HEK293 (cell line): ENCODE data around the gene HLA-E.
"Not testable (repeated sequence)": the region's sequence is repeated elsewhere in the genome, so short reads cannot be mapped to it uniquely, and the experiment has no call there.

Source experiments
- CTCF ChIA-PET: fragments of 350-600 bp; formaldehyde crosslinking; extraction: SDS; loops from one replicate; lab custom pipeline; 2021; ENCODE audit warnings: antibody characterized with exemption; lab: Yijun Ruan, JAX
- POLR2A ChIA-PET: fragments of 300-600 bp; formaldehyde crosslinking; extraction: SDS; loops from one replicate; lab custom pipeline; 2020; ENCODE audit warnings: antibody characterized with exemption, inconsistent platforms; lab: Yijun Ruan, JAX
- H3K27ac ChIP-seq: fragments of 200-500 bp; sonication (Bioruptor generic); 2 replicates; pipeline ENCODE4 v1.5.1; 2014; ENCODE audit warnings: low read depth, low read length, control low read depth, inconsistent platforms; ENCODE audit errors: extremely low read depth
- H3K36me3 ChIP-seq, 2 experiments: fragments of 200-500 bp in 1 of 2; sonication (Bioruptor generic) in 1 of 2; 1 replicate in 1 of 2; 2 replicates in 1 of 2; pipeline ENCODE4 v1.5.1; 2014 to 2017; ENCODE audit warnings: inconsistent platforms in 2 of 2, low read length in 2 of 2; ENCODE audit not compliant: control insufficient read depth in 2 of 2, insufficient read depth in 1 of 2
- H3K4me1 ChIP-seq: fragments of 200-500 bp; sonication (Bioruptor generic); 2 replicates; pipeline ENCODE4 v1.5.1; 2014; ENCODE audit warnings: mild to moderate bottlenecking, low read length, inconsistent platforms; ENCODE audit not compliant: control insufficient read depth, insufficient read depth
- H3K4me3 ChIP-seq: 2 replicates; pipeline ENCODE4 v1.5.1; 2011; ENCODE audit warnings: low read depth, mild to moderate bottlenecking, control low read depth, low read length, moderate library complexity
- H3K9me3 ChIP-seq: fragments of 200-500 bp; sonication (Bioruptor generic); 2 replicates; pipeline ENCODE4 v1.5.1; 2014; ENCODE audit warnings: low read depth, low read length, inconsistent platforms; ENCODE audit not compliant: control insufficient read depth, insufficient read depth
- ZBTB8A ChIP-seq: fragments of 450-650 bp; formaldehyde crosslinking; IDR thresholded peaks from 2 replicates; pipeline ENCODE4 v1.5.1; 2016; ENCODE audit warnings: missing biosample characterization, missing genetic modification characterization
- ZNF10 ChIP-seq: fragments of 450-650 bp; formaldehyde crosslinking; IDR thresholded peaks from 2 replicates; pipeline ENCODE4 v1.5.1; 2017; ENCODE audit warnings: missing biosample characterization, missing genetic modification characterization
- ZNF146 ChIP-seq: fragments of 450-650 bp; formaldehyde crosslinking; IDR thresholded peaks from 2 replicates; pipeline ENCODE4 v1.5.1; 2016; ENCODE audit warnings: missing biosample characterization, missing genetic modification characterization
- ZNF202 ChIP-seq: fragments of 450-650 bp; formaldehyde crosslinking; IDR thresholded peaks from 2 replicates; pipeline ENCODE4 v1.5.1; 2016; ENCODE audit warnings: missing biosample characterization, missing genetic modification characterization, borderline replicate concordance
- ZNF350 ChIP-seq: fragments of 450-650 bp; formaldehyde crosslinking; IDR thresholded peaks from 2 replicates; pipeline ENCODE4 v1.5.0; 2017; ENCODE audit warnings: missing biosample characterization, mild to moderate bottlenecking, missing genetic modification characterization
- ZNF544 ChIP-seq: fragments of 450-650 bp; formaldehyde crosslinking; IDR thresholded peaks from 2 replicates; pipeline ENCODE4 v1.5.0; 2017; ENCODE audit warnings: missing biosample characterization, missing genetic modification characterization
- ZNF776 ChIP-seq: fragments of 450-650 bp; formaldehyde crosslinking; IDR thresholded peaks from 2 replicates; pipeline ENCODE4 v1.5.0; 2017; ENCODE audit warnings: missing biosample characterization, missing genetic modification characterization, borderline replicate concordance
- TF ChIP-seq, protein P1 (sequence below): fragments of 450-650 bp; formaldehyde crosslinking; conservative IDR thresholded peaks from 2 replicates; pipeline ENCODE4 v1.5.1; 2016; ENCODE audit warnings: low read depth, missing biosample characterization, missing genetic modification characterization
- TF ChIP-seq, protein P2 (sequence below): fragments of 450-650 bp; formaldehyde crosslinking; IDR thresholded peaks from 2 replicates; pipeline ENCODE4 v1.5.1; 2016; ENCODE audit warnings: missing biosample characterization, missing genetic modification characterization
- TF ChIP-seq, protein P3 (sequence below): fragments of 450-650 bp; formaldehyde crosslinking; optimal IDR thresholded peaks from 2 replicates; pipeline ENCODE3; 2016; ENCODE audit warnings: missing biosample characterization, mild to moderate bottlenecking, missing genetic modification characterization
- TF ChIP-seq, protein P4 (sequence below): fragments of 450-650 bp; formaldehyde crosslinking; IDR thresholded peaks from 2 replicates; pipeline ENCODE4 v1.5.1; 2016; ENCODE audit warnings: missing biosample characterization, missing genetic modification characterization
- TF ChIP-seq, protein P5 (sequence below): fragments of 450-650 bp; formaldehyde crosslinking; IDR thresholded peaks from 2 replicates; pipeline ENCODE4 v1.5.1; 2016; ENCODE audit warnings: missing biosample characterization, missing genetic modification characterization

Gene HLA-E

DNA sequence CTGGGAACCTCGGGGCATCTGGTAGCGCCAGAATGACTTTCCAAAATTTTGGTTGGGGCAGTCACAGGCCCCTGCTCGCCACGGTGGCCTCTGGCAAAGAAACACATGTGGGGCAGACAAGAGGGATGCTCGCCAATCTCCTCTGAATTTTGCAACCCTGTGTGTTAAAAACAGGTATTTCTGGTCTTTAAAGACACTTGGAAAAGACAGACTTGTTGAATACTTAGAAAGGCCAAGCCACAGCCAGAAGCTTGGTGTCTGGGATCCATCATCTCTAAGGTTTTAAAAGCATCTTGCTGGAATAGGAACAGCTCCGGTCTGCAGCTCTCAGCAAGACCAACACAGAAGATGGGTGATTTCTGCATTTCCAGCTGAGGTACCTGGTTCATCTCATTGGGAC is 31.2 kb downstream of the HLA-E start:
- ChIA-PET CTCF (interaction anchor here (0.6 to 2.4 kb wide), 6 partner anchors 10 to 68 kb away, joined by 3 to 16 read pairs (median 4); no protein-coding TSS in a partner anchor), POLR2A (no interaction called here)
- no peak overlapping the region for H3K27ac ChIP-seq

GRCh38 chr6:30521082-30521481 is 31.8 kb downstream of the HLA-E start:
- H3K4me1 ChIP-seq, H3K36me3 ChIP-seq, H3K27ac ChIP-seq, H3K9me3 ChIP-seq, POLR2A ChIA-PET, H3K4me3 ChIP-seq: not testable (repeated sequence)
- CTCF ChIA-PET, result interaction anchor here (0.5 to 2.4 kb wide), 10 partner anchors 9 to 542 kb away, joined by 3 to 16 read pairs (median 4); no protein-coding TSS in a partner anchor

More for the DNA sequence above, 31.2 kb downstream of the HLA-E start:
- Histone ChIP-seq H3K4me3 (no peak overlapping the region), H3K4me1 (no peaks in the 10 kb centered on the region), H3K36me3 (no peaks in the 10 kb centered on the region), H3K9me3 (no peaks in the 10 kb centered on the region)
- TF ChIP-seq ZNF544 (tag by site-specific recombination), result no peak
- no peak for TF ChIP-seq ZNF776 (tag by site-specific recombination)
- TF ChIP-seq, protein P1, sequence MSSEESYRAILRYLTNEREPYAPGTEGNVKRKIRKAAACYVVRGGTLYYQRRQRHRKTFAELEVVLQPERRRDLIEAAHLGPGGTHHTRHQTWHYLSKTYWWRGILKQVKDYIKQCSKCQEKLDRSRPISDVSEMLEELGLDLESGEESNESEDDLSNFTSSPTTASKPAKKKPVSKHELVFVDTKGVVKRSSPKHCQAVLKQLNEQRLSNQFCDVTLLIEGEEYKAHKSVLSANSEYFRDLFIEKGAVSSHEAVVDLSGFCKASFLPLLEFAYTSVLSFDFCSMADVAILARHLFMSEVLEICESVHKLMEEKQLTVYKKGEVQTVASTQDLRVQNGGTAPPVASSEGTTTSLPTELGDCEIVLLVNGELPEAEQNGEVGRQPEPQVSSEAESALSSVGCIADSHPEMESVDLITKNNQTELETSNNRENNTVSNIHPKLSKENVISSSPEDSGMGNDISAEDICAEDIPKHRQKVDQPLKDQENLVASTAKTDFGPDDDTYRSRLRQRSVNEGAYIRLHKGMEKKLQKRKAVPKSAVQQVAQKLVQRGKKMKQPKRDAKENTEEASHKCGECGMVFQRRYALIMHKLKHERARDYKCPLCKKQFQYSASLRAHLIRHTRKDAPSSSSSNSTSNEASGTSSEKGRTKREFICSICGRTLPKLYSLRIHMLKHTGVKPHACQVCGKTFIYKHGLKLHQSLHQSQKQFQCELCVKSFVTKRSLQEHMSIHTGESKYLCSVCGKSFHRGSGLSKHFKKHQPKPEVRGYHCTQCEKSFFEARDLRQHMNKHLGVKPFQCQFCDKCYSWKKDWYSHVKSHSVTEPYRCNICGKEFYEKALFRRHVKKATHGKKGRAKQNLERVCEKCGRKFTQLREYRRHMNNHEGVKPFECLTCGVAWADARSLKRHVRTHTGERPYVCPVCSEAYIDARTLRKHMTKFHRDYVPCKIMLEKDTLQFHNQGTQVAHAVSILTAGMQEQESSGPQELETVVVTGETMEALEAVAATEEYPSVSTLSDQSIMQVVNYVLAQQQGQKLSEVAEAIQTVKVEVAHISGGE (tag by site-specific recombination), result no peak
- no peak for TF ChIP-seq ZNF350 (tag by site-specific recombination)
- TF ChIP-seq, protein P2, sequence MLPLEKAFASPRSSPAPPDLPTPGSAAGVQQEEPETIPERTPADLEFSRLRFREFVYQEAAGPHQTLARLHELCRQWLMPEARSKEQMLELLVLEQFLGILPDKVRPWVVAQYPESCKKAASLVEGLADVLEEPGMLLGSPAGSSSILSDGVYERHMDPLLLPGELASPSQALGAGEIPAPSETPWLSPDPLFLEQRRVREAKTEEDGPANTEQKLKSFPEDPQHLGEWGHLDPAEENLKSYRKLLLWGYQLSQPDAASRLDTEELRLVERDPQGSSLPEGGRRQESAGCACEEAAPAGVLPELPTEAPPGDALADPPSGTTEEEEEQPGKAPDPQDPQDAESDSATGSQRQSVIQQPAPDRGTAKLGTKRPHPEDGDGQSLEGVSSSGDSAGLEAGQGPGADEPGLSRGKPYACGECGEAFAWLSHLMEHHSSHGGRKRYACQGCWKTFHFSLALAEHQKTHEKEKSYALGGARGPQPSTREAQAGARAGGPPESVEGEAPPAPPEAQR (tag by site-specific recombination), result no peak
- no peak for TF ChIP-seq ZNF10
- TF ChIP-seq ZBTB8A (tag by site-specific recombination), result no peak
- TF ChIP-seq, protein P3, sequence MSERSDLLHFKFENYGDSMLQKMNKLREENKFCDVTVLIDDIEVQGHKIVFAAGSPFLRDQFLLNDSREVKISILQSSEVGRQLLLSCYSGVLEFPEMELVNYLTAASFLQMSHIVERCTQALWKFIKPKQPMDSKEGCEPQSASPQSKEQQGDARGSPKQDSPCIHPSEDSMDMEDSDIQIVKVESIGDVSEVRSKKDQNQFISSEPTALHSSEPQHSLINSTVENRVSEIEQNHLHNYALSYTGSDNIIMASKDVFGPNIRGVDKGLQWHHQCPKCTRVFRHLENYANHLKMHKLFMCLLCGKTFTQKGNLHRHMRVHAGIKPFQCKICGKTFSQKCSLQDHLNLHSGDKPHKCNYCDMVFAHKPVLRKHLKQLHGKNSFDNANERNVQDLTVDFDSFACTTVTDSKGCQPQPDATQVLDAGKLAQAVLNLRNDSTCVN (tag by site-specific recombination), result no peak

DNA sequence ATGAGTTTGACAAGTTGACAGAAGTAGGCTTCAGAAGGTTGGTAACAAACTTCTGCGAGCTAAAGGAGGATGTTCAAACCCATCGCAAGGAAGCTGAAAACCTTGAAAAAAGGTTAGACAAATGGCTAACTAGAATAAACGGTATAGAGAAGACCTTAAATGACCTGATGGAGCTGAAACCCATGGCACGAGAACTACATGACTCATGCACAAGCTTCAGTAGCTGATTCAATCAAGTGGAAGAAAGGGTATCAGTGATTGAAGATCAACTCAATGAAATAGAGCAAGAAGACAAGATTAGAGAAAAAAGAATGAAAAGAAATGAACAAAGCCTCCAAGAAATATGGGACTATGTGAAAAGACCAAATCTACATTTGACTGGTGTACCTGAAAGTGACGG is 32.6 kb downstream of the HLA-E start:
- H3K36me3 ChIP-seq, H3K4me3 ChIP-seq, H3K27ac ChIP-seq, H3K4me1 ChIP-seq, POLR2A ChIA-PET, H3K9me3 ChIP-seq: not testable (repeated sequence)
- CTCF ChIA-PET, result interaction anchor here (0.6 to 2.4 kb wide), 10 partner anchors 10 to 541 kb away, joined by 3 to 16 read pairs (median 4); no protein-coding TSS in a partner anchor

DNA sequence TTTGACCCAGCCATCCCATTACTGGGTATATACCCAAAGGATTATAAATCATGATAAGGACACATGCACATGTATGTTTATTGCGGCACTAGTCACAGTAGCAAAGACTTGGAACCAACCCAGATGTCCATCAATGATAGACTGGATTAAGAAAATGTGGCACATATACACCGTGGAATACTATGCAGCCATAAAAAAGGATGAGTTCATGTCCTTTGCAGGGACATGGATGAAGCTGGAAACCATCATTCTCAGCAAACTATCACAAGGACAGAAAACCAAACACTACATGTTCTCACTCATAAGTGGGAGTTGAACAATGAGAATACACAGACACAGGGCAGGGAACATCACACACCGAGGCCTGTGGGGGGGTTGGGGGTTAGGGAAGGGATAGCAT is 37.1 kb downstream of the HLA-E start:
- not testable (repeated sequence) for H3K27ac ChIP-seq, H3K4me3 ChIP-seq, H3K36me3 ChIP-seq, H3K4me1 ChIP-seq, H3K9me3 ChIP-seq
- TF ChIP-seq, protein P4, sequence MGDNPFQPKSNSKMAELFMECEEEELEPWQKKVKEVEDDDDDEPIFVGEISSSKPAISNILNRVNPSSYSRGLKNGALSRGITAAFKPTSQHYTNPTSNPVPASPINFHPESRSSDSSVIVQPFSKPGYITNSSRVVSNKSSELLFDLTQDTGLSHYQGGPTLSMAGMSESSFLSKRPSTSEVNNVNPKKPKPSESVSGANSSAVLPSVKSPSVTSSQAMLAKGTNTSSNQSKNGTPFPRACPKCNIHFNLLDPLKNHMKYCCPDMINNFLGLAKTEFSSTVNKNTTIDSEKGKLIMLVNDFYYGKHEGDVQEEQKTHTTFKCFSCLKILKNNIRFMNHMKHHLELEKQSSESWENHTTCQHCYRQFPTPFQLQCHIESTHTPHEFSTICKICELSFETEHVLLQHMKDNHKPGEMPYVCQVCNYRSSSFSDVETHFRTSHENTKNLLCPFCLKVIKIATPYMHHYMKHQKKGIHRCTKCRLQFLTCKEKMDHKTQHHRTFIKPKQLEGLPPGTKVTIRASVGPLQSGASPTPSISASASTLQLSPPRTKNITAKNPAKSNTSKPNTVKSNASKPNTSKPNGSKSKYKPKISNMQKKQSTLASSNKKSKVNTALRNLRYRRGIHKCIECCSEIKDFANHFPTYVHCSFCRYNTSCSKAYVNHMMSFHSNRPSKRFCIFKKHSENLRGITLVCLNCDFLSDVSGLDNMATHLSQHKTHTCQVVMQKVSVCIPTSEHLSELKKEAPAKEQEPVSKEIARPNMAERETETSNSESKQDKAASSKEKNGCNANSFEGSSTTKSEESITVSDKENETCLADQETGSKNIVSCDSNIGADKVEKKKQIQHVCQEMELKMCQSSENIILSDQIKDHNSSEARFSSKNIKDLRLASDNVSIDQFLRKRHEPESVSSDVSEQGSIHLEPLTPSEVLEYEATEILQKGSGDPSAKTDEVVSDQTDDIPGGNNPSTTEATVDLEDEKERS (tag by site-specific recombination), result peak; percentile 56; the same call in 1 of the 2 replicates
- TF ChIP-seq ZNF202 (tag by site-specific recombination) (peak; percentile 22; the same call in 1 of the 2 replicates), ZNF146 (peak; percentile 98)
- TF ChIP-seq, protein P5, sequence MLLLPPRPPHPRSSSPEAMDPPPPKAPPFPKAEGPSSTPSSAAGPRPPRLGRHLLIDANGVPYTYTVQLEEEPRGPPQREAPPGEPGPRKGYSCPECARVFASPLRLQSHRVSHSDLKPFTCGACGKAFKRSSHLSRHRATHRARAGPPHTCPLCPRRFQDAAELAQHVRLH, result peak; percentile 70
- ChIA-PET CTCF (interaction anchor here (1.1 to 6.8 kb wide), 4 partner anchors 15 to 73 kb away, joined by 3 to 125 read pairs (median 8); no protein-coding TSS in a partner anchor), POLR2A (interaction anchor here (1.5 kb wide), 1 partner anchor 9 kb away, joined by 3 read pairs; no protein-coding TSS in a partner anchor)

GRCh38 chr6:30529349-30529875 is 40.1 kb downstream of the HLA-E start:
- not testable (repeated sequence) for H3K9me3 ChIP-seq, H3K4me1 ChIP-seq, H3K27ac ChIP-seq, H3K4me3 ChIP-seq, H3K36me3 ChIP-seq
- POLR2A ChIA-PET, result interaction anchor here (0.7 kb wide), 1 partner anchor 42 kb away, joined by 3 read pairs; the partner anchor contains the start of gene ABCF1
- CTCF ChIA-PET, result interaction anchor here (0.6 to 6.8 kb wide), 5 partner anchors 14 to 558 kb away, joined by 3 to 125 read pairs (median 5); no protein-coding TSS in a partner anchor
